Stimulated activated CD4-positive, alpha-beta T cell treated with anti-CD3 and anti-CD28 coated beads, Interleukin-12 subunit alpha, Interleukin-12 subunit beta, amount 100 ng/mL, for 48 hours (primary cell): ENCODE measurements around the gene PON3.

ENCODE experiments used
- DNase-seq, 3 donors: peaks; one replicate each; pipeline ENCODE4 v3.0.0-alpha.2; 2020; ENCODE audit warnings: low read depth in 2 of 3, low spot score in 1 of 3

Gene PON3

DNA sequence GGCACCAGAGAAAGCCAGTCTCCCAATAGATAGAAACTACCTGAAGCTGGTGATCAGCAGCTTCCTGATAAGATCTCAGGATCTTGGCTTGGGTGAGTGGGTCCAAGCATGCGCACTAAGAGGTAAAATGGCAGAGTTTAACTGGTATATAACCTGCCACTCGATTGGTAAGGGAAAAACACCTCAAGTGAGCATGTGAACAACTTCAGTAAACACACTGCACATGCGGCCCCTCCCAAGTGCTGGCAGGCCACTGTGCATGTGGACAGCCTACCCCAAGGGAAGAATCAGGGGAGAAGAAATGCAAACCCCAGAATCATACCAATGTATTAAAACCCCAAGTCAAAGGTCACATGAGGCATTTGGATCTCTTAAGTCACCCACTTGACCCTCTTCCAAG is 54.1 kb downstream of the PON3 start:
- no peak for DNase-seq

DNA sequence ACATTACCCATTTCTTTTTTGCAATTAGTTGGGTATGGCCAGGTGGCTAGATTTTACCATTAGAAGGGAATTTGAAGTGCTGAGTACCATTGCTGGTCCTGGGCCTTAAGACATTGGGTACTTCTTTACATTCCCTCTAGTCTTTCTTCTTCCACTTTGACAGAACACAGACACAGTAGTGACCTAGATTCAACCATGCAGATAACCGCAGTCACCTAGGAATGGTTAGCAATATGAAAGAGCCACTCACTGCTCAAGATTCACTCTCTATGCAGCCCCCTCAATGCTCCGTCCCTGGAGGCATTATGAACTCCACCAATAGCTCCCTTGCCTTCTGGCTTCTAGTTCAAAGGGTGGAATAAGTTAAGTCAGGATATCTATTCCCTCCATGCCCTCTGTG is 55.7 kb downstream of the PON3 start:
- DNase-seq = no peak

DNA sequence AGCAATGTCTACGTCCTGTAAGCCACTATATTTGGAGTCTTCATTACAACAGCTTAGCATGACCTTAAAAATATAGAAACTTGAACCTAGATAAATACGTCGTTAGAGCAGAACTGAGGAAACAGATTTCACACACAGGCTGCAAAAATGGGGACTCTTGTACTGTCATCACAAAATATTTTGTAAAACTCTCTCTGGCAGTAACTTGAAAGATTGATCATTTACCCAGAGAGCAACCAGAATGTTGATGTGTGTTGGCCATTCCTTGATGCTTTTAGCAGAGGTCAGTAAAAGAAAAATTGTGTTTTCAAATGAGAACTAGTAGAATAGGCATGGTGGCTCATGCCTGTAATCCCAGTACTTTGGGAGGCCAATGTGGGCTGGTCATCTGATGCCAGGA is 57.3 kb downstream of the PON3 start:
- no peak for DNase-seq

DNA sequence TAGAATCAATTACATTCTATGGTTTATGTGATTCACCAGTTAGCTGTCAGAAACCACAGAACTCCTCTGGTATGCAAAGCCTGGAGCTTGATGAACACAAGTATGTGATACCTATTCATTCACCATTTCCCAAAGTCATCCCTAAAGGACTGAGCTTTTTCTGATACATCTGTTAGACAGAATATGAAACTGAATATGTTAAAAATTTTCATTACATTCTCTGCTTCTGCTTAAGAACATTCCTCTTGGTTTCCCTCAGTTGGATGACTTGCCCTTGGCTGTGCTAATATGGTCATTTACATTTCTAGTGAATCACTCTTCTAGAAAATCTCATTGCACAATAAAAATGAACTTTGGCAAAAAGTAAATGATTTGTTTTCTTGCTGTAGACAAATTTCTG is 61.1 kb downstream of the PON3 start:
- DNase-seq = no peak

DNA sequence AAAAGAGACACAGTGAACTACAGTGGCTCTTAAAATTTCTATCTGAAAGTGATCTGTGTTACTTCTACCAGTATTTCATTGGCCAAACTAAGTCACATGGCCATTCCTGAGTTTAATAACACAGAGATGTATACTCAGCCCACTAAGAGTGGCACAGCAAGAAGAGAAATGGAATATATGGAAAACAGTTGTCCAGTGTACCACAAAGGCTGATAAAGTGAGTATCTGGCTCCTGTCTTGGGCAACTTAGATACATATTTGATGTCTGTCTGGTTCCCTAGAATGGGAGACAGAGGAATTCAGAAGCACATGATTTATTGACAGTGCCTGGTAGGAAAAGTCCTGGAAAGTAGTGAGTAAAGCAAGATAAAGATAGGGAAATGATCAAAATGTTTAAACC is 61.7 kb downstream of the PON3 start:
- DNase-seq = no peak

DNA sequence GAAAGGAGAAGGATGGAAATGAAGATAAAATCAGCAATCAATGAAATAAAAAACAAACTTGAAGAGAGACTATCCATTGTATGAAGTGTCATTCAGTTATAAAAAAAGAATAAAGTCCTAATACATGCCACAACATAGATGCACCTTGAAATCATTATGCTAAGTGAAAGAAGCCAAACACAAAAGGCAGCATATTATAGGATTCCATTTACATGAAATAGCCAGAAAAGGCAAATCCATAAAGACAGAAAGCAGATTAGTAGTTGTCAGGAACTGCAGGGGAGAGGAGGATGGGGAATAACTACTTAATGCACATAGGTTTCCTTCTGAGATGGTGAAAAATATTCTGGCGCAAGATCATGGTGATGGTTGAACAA is 65.2 kb downstream of the PON3 start:
- no peak for DNase-seq

DNA sequence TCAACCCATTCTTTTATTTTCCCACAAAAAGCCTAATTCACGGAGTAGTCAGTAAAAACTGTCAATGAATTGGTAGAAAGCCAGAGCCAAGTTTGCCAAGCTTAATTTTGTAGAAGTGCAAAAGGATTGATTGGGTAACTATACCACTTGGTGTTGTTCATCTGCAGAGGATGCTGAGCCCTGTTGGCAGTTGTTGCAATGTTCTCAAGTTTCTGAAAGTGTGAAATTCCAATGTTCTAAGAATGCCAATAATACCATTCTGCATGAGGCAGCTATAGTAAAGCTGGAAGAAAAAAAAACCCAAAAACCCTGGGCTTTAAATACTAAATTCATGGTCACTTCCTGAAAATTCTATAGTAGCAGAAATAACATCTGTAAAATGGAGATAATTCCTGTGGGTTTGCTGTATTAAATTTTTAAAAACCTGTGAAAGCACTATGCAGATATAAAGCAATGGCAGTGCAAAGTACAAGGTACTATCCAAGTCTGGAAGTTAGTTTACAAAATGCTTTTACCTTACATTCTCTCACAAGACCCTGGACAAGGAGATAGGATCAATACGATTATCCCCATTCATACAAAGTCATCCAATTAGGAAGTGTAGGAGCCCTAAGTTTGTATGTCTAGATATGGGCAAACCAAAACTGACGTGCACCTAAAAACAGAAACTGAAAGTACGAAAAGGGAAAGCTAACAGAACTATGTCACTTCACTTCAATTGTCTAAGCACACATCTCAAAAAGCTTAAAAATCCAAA is 65.8 kb downstream of the PON3 start:
- DNase-seq = no peak

DNA sequence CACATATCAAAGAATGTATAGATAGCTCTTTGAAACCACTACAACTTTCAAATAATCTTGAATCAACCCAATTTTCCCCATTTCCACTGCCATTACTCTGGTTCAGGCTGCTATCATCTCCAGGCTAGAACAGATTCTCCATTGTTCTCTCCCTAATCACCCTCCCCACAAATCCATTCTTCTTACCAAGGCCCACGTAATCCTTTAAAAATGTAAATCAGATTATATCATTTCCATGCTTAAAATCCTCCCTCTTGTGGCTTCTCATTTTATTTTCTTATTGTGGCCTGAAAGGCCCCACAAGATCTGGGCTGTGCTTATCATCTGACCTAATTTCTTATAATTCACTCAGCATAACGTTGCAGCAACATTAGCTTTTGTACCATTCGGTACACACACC is 68.8 kb downstream of the PON3 start:
- no peak for DNase-seq

DNA sequence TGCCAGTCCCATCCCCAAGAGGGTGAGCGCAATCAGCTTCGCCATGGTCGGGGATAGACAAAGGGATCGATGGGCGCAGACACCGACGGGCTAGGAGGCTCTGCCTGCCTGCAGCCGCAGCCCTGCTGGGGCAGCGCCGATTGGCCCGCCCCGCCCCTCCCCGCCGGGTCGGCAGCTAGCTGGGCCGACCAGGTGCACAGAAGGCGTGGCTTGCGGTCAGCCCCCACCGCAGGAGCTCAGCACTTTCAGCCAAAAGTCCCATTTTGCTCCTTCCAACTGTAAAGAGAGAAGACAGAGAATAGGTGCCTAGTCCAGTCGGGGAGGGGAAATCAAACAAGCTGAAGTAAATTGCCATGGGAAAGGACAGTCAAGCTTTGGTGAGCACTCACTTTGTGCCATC is 71.7 kb downstream of the PON3 start, which contains the start of gene PON1:
Gene PON1 (minus strand): TSS at position 102 of the 400 bp plus-strand sequence. CDS start 57 bp downstream, at position 45.
- no peak for DNase-seq

DNA sequence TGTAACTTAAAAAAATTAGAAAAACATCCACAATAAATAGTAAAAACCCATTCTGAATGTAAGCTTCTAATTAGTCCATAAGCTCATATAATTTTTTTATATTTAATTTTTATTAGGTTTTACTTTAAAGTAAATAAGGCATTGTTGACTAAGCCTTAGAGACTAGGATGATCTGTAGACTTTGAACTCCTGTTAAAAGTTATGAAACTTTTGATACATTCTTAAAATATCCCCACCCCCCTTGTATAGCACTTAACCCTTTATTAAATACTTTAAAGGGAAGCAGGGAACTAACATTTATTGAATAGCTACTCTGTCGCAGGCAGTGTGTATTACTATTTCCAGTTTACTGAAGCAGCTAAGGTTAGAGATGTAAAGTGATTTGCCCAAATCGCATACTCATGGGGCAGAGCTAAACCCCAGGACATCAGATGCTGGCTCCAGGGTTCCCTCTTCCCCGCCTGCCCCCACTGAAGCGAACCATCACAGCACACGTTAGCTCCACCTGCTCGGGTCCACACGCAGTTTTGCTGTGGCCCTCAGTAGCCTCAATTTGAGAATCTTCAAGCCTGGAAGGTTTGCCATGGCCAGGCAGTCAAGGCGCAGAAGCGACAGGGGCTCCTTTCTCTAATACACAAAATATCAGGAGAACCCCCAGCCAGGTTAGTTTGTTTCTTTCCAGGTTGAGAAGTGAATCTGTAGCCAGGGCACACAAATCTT is 72.6 kb downstream of the PON3 start:
- no peak for DNase-seq

DNA sequence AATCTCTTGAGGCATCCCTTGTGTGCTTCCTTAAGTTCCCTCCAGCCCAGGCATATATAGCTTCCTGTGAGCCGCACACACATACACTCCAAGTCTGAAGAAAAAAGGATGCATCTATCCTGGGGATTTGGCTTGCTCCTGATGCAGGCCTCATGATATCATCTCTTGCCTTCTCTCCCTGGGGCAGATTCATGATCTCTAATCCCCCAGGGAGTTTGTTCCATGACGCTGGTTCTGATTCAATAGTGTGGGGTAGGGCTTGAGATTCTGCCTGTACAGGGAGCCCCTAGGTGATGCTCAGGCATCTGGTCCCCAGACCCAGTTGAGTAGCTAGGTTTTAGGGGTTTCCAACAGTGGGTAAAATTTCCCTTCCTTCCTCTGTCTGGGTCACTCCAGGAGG is 73.3 kb downstream of the PON3 start:
- no peak for DNase-seq

DNA sequence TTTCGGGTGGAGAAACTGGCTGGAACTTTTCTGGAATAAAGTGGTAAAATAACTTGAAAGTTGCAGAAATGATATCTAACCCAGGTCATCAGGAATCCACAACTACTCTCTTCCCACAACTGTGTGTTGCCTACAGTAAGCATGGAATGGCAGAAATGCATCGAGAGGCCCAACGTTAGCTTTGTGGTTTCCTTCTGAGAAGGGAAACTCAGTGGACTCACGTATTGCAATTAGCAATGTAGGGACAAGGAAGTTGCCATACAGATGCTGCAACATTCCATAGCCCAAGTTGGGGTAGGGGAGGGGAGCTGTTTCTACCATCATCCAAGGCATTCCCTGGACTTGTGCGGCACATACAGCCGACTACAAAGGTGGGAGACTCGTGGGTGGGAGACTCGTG is 73.8 kb downstream of the PON3 start:
- no peak for DNase-seq

DNA sequence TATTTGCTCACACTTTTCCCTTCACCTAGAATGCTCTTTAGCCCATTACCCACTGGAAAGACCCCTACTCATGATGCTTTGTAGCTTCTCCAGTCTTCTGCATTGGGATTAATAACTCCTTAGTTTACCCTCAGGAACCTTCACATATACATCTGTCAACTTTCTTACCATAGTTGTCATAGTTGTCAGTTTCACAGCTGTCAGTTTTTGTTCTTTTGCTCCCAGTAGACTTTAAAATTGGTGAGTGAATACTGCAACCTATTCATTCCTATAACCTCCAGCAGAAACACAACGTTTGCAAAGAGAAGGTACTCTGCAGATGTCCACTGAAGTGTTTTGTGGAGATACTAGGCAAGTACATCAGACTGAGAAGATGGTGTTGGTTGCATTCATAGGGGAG is 74.5 kb downstream of the PON3 start:
- DNase-seq = no peak

DNA sequence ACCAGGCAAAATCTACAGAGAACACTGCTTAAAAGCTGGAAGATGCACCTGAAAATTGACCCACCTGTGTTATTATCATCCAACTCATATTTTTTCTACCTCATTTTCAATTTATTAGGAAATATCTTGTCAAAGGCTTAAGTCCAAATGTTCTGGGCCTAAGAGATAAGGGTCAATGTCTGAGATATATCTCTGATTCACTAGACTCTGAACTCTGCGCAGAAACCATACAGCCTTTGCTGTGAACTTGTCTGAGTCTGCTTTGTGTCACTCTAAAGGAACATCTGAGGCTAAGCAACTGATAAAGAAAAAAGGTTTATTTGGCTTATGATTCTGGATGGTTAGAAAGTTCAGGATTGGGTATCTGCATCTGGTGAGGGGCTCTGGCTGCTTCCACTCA is 75.5 kb downstream of the PON3 start:
- no peak for DNase-seq

DNA sequence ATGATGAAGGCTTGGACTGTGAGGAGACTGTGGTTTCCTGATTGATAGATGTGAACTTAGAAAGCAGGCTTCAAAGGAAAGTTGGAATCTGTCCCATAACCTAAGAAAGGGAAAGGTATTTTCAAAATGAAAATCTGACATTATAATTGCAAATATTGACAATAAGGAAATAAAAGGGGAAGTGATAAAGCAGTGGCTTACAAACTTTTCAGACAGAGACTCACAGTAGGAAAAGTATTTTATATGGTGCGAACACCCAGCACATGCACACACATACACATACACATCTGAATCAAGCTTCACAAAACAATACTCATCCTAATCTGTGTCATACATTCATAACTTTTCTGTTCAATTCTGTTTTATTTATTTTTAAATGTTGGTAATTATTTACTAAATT is 76.6 kb downstream of the PON3 start:
- DNase-seq = no peak

DNA sequence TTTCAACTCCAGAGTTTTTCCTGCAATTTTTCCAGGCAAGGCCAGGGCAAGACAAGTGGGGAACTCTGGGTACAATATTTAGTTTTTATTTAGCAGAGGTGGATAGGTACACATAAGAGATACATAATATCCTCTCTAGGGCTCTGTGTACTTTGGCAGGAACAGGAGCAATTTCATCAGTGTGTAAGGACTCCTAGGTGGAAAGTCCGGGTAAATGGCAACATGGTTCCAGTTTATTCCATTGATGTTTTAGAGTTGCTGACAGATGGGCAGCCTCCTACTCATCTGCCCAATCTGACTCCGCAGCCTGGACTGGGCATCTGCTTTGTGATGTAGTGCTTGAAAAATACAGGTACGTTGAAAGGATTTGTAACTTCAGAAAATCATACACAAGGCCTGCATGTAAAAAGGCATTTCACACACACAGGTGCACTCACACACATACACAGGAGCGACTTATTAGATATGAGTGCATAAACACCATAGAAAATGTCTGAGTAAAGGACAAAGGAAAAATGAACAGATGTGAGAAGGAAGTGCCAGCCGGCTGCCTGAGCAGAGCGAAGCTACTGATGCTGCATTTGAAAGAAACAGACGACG is 77.6 kb downstream of the PON3 start:
- no peak for DNase-seq

DNA sequence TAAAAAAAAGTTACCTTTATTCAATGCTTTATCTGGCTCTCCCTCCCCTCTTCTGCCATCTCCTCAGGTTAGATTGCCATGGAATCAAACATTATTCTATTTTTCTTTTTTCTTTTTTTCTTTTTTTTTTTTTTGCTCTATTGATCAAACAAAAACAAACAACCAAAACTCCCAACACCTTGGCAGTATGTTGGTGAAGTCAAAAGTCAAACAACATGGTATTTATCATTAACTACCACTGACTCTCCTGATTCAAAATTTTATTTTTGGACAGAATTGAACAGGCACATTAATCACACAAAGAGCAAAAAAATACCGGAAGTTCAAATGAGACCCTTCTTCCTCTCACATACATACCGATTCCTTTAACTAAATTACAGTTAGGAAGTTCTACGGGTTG is 78.2 kb downstream of the PON3 start:
- no peak for DNase-seq

DNA sequence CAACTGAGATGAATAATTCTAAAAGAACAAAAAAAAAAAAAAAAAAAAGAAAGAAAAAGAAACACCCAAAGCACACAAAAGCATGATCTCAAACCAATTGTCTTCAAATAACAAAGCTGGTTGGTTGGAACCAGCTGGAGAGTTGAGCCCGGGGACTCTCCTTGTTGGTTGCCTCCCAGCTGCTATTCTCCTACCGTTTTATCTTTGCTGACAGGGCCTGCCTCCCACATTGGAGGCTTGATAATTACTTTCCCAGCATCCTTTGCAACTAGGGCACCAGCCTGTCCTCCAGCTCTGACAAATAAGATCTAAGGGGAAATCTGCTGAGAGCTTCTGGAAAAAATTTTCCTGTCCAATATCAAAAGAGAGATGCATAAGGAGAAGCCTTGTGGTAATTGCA is 78.6 kb downstream of the PON3 start:
- no peak for DNase-seq

DNA sequence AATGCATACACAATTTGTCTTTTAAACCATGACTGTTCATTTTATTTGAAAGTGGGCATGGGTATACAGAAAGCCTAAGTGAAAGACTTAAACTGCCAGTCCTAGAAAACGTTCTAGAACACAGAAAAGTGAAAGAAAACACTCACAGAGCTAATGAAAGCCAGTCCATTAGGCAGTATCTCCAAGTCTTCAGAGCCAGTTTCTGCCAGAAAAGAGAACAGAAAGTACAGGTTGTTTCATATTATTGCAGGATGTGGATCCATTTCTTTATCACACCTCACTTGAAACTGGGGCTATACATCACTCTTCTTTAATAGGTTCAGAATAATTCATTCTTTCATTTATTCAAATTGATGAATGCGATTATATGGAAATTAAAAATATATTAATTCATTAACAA is 79.6 kb downstream of the PON3 start:
- no peak for DNase-seq

DNA sequence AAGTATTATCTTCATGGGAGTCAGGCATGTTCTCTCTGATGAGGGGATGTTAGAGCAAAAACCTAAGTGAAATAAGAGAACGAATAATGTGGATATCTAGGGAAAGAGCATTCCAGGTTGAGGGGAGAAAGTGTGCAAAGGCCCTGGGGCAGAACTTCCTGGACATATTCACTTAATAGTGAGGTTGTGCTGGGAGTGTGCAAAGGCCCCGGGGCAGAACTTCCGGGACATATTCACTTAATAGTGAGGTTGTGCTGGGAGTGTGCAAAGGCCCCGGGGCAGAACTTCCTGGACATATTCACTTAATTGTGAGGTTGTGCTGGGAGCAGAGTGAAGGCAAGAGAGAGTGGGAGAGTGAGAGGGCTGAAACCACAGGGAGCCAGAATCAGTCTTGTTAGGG is 83.6 kb downstream of the PON3 start:
- no peak for DNase-seq

DNA sequence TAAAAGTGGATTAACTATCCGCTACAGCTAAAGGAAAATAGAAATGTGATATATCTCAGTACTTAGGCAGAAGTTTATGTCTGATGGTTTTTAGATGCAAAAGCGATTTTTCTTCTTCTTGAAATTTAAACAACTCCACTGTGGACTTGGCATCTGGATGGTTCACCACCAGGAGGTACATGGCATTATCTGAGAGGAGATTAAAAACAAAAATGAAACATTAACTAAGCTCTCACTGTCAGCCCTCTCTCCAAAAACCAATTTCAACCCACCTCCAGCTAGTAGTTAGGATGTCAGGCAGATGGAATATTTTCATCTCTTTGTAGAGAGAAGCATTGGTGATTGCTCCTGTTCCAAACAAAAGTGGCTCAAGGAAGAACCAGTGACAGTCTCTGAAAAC is 84.8 kb downstream of the PON3 start:
- DNase-seq = no peak

DNA sequence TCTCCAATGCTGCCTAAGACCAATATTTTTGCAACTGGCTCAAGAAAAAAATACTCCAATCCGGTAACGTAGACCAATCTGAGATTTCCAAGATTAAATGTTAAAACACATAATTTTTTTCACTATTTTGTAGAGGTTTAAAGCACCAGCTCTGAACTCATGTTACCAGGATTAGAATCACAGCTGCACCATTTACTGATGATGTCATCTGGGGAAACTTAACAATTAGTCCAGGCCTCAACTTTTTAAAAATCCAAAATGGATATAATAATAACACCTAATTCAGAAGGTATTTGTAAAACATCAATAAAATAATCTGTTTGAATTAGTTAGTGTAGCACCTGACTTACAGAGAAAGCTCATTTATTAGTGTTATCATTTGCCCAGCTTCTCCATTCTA is 86.2 kb downstream of the PON3 start:
- no peak for DNase-seq
